Daoy (cell line): ENCODE data around the gene CD2. TPM values are rescaled to one million over a fixed set of nuclear protein-coding genes. Genes with fewer than 3 reads are reported as not detected.

Experiments
- total RNA-seq: library from RNA; depleted of rRNA; stranded (reverse); fragments of >200 nt; shearing (Covaris generic); gene quantifications from 2 replicates; pipeline ENCODE4 v1.2.3, GENCODE V29; 2014; rRNA removed

The CD2 gene
- total RNA-seq, 1 experiment from 2014 or later, result not detected

Other genes with a start within 250 kb of the CD2 start
- gene CD58, start 183.4 kb upstream of the CD2 start, total RNA-seq, result 41.9 and 49.0 TPM in 2 replicates
- 22.4 and 24.6 TPM in 2 replicates for gene IGSF3, start 86.7 kb upstream of the CD2 start, total RNA-seq
- 177 and 219 TPM in 2 replicates for gene PTGFRN, start 155.5 kb downstream of the CD2 start, total RNA-seq
- 9.3 and 11.0 TPM in 2 replicates for gene CD101, start 247.3 kb downstream of the CD2 start, total RNA-seq